ENCODE results near the gene NALCN.

DNA sequence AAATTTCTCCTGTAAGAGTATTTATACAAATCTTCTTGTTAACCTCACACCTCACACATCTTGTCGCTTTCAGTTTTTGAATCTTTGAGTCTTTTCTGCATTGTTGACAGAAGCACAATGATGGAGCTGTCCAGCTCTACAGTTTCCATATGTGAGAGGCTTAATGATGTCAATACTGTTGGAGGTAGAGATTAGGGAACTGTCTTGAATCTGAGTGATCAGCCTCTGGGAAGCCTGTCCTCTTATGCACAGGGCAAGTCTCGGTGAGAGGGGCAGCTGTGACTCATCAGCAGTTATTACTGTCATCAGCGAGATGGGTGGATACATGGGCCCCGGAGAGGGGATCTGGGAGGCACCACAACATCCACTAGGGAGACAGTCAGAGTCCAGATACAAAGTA lies 31.5 kb upstream of the NALCN start:
- TF ChIP-seq SP1 (IDR thresholded peaks at IDR 0.05) (no peak), L3MBTL2 (conservative IDR thresholded peaks at IDR 0.05) (no peak), FOXM1 (IDR thresholded peaks at IDR 0.05; ENCODE audit: borderline replicate concordance) (no peak), SUZ12 (IDR thresholded peaks at IDR 0.05) (no peak), BHLHE40 (IDR thresholded peaks at IDR 0.05; ENCODE audit: borderline replicate concordance) (no peak), ARNT (IDR thresholded peaks at IDR 0.05) (no peak), ELF4 (IDR thresholded peaks at IDR 0.05) (no peak), HDGF (IDR thresholded peaks at IDR 0.05; ENCODE audit: borderline replicate concordance) (no peak), TARDBP (IDR thresholded peaks at IDR 0.05) (no peak), ZNF384 (IDR thresholded peaks at IDR 0.05) (no peak), FOXA1 (IDR thresholded peaks at IDR 0.05) (no peak)
- TF ChIP-seq, protein P1, sequence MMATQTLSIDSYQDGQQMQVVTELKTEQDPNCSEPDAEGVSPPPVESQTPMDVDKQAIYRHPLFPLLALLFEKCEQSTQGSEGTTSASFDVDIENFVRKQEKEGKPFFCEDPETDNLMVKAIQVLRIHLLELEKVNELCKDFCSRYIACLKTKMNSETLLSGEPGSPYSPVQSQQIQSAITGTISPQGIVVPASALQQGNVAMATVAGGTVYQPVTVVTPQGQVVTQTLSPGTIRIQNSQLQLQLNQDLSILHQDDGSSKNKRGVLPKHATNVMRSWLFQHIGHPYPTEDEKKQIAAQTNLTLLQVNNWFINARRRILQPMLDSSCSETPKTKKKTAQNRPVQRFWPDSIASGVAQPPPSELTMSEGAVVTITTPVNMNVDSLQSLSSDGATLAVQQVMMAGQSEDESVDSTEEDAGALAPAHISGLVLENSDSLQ (IDR thresholded peaks at IDR 0.05) = no peak

Measured in HEK293T (cell line).